ENCODE results near the gene UTF1. TPM values are rescaled to one million over a fixed set of nuclear protein-coding genes. Genes with fewer than 3 reads are reported as not detected.

Gene UTF1
- total and polyA plus RNA-seq, 2 donors (not counting 1 experiment from before 2014, with no cell fraction given), result 0.10 to 0.25 TPM

- Histone ChIP-seq H3K36me3 (replicated peaks in 1 of 2; ENCODE audit: control extremely low read depth in 1 of 2, control insufficient read depth in 1 of 2, extremely low read depth in 1 of 2, insufficient read depth in 2 of 2, low read length in 1 of 2) (no peaks in the 10 kb centered on the region), H3K27ac (ENCODE audit: low read length in 2 of 2) (no peak overlapping the region), H3K27me3 (replicated peaks in 1 of 4; ENCODE audit: control extremely low read depth in 1 of 4, control insufficient read depth in 3 of 4, insufficient read depth in 4 of 4, low read length in 3 of 4) (peaks cover 0 to 13% (median 2%) of the 10 kb centered on the region in 4 experiments), H3K4me2 (replicated peaks; ENCODE audit: low read depth, low read length, poor library complexity, severe bottlenecking) (no peak overlapping the region), H2AFZ (ENCODE audit: insufficient read depth, low read depth, low read length, poor library complexity, severe bottlenecking) (no peak overlapping the region), H4K20me1 (ENCODE audit: control insufficient read depth, insufficient read depth, low read length, poor library complexity, severe bottlenecking) (no peaks in the 10 kb centered on the region), H3K4me1 (ENCODE audit: control insufficient read depth in 2 of 2, insufficient read depth in 2 of 2, low read length in 2 of 2) (no peaks in the 10 kb centered on the region), H3K9me3 (ENCODE audit: control extremely low read depth in 1 of 3, control insufficient read depth in 2 of 3, insufficient read depth in 1 of 3, low read length in 2 of 3) (peaks cover 0 to 4% (median 0%) of the 10 kb centered on the region in 3 donors), H3K4me3 (ENCODE audit: control extremely low read depth in 1 of 5, extremely low read depth in 1 of 5, insufficient read depth in 1 of 5, low read depth in 2 of 5, low read length in 4 of 5) (no peak overlapping the region), H3K79me2 (ENCODE audit: control insufficient read depth, insufficient read depth, low read length) (no peaks in the 10 kb centered on the region), H3K9ac (ENCODE audit: low read length) (no peak overlapping the region)
- ChIA-PET POLR2A (no interaction called here), CTCF (no interaction called here)
- DNase-seq, result no peak
- Mint-ChIP-seq H3K9me3 (ENCODE audit: insufficient read depth) (no peaks in the 10 kb centered on the region), H3K4me1 (no peaks in the 10 kb centered on the region), H3K27ac (no peak overlapping the region), H3K4me3 (no peak overlapping the region), H3K27me3 (peaks cover 26% of the 10 kb centered on the region)
- intact Hi-C loops (cut with micrococcal nuclease), result no loop called here
- TF ChIP-seq CTCF (IDR thresholded peaks at IDR 0.05), result no peak
- TF ChIP-seq EZH2 (IDR thresholded peaks at IDR 0.05; ENCODE audit: borderline replicate concordance, insufficient read depth, low read depth, low read length, poor library complexity, severe bottlenecking), result no peak
- WGBS (ENCODE audit: insufficient coverage), result 87% methylated on average over 23 of the region's 26 CpGs
- no peak for ATAC-seq (ENCODE audit: low read depth)
Observed at GRCh38 chr10:133216776-133217175, 13.2 kb upstream of the UTF1 start.

GRCh38 chr10:133217800-133218589 lies 12.0 kb upstream of the UTF1 start:
- CTCF ChIA-PET, result no interaction called here
- 93% methylated on average over 23 of the region's 25 CpGs for WGBS (ENCODE audit: insufficient coverage)
- H3K4me3 Mint-ChIP-seq, result no peak overlapping the region

More at GRCh38 chr10:133217800-133218589, 12.0 kb upstream of the UTF1 start:
- intact Hi-C loops (cut with micrococcal nuclease), result no loop called here
- no peaks in the 10 kb centered on the region for H3K4me1 ChIP-seq (ENCODE audit: control insufficient read depth in 2 of 2, insufficient read depth in 2 of 2, low read length in 2 of 2)
- Mint-ChIP-seq H3K4me1 (no peaks in the 10 kb centered on the region), H3K9me3 (ENCODE audit: insufficient read depth) (no peaks in the 10 kb centered on the region), H3K27me3 (peaks cover 22% of the 10 kb centered on the region), H3K27ac (no peak overlapping the region)
- no peak overlapping the region for H3K9ac ChIP-seq (ENCODE audit: low read length)
- ATAC-seq (ENCODE audit: low read depth) (no peak), DNase-seq (no peak)
- no peak for TF ChIP-seq EZH2 (IDR thresholded peaks at IDR 0.05; ENCODE audit: borderline replicate concordance, insufficient read depth, low read depth, low read length, poor library complexity, severe bottlenecking)
- TF ChIP-seq CTCF (IDR thresholded peaks at IDR 0.05), result no peak
- no peaks in the 10 kb centered on the region for H3K36me3 ChIP-seq (replicated peaks in 1 of 2; ENCODE audit: control extremely low read depth in 1 of 2, control insufficient read depth in 1 of 2, extremely low read depth in 1 of 2, insufficient read depth in 2 of 2, low read length in 1 of 2)
- peaks cover 0 to 13% (median 2%) of the 10 kb centered on the region in 4 experiments for H3K27me3 ChIP-seq (replicated peaks in 1 of 4; ENCODE audit: control extremely low read depth in 1 of 4, control insufficient read depth in 3 of 4, insufficient read depth in 4 of 4, low read length in 3 of 4)
- H4K20me1 ChIP-seq (ENCODE audit: control insufficient read depth, insufficient read depth, low read length, poor library complexity, severe bottlenecking), result no peaks in the 10 kb centered on the region
- H3K9me3 ChIP-seq (ENCODE audit: control extremely low read depth in 1 of 3, control insufficient read depth in 2 of 3, insufficient read depth in 1 of 3, low read length in 2 of 3), result peaks cover 0 to 4% (median 0%) of the 10 kb centered on the region in 3 donors
- POLR2A ChIA-PET, result no interaction called here
- no peak overlapping the region for H3K4me2 ChIP-seq (replicated peaks; ENCODE audit: low read depth, low read length, poor library complexity, severe bottlenecking)
- H3K4me3 ChIP-seq (ENCODE audit: control extremely low read depth in 1 of 5, extremely low read depth in 1 of 5, insufficient read depth in 1 of 5, low read depth in 2 of 5, low read length in 4 of 5), result no peak overlapping the region
- H3K79me2 ChIP-seq (ENCODE audit: control insufficient read depth, insufficient read depth, low read length), result no peaks in the 10 kb centered on the region
- H2AFZ ChIP-seq (ENCODE audit: insufficient read depth, low read depth, low read length, poor library complexity, severe bottlenecking), result no peak overlapping the region
- H3K27ac ChIP-seq (ENCODE audit: low read length in 2 of 2), result no peak overlapping the region
